Glutamatergic neuron (in vitro differentiated cells): ENCODE measurements around the gene ROR1. TPM values are rescaled to one million over a fixed set of nuclear protein-coding genes. Genes with fewer than 3 reads are reported as not detected.
"Not testable (repeated sequence)": the region's sequence is repeated elsewhere in the genome, so short reads cannot be mapped to it uniquely, and the experiment has no call there.

Source experiments
- DNase-seq: peaks from one replicate; pipeline ENCODE4 v3.0.0; 2022
- H3K27ac Mint-ChIP-seq: one replicate; pipeline ENCODE4 v1.8.0; 2020; ENCODE audit warnings: mild to moderate bottlenecking, mixed read lengths, inconsistent platforms; ENCODE audit not compliant: unreplicated experiment
- H3K27me3 Mint-ChIP-seq: one replicate; pipeline ENCODE4 v1.8.0; 2020; ENCODE audit warnings: mild to moderate bottlenecking, moderate library complexity, mixed read lengths, inconsistent platforms; ENCODE audit not compliant: unreplicated experiment
- H3K36me3 Mint-ChIP-seq: one replicate; pipeline ENCODE4 v1.8.0; 2020; ENCODE audit warnings: mild to moderate bottlenecking, mixed read lengths, inconsistent platforms; ENCODE audit not compliant: unreplicated experiment
- H3K4me1 Mint-ChIP-seq: one replicate; pipeline ENCODE4 v1.8.0; 2020; ENCODE audit warnings: mild to moderate bottlenecking, low read depth, mixed read lengths, inconsistent platforms; ENCODE audit not compliant: unreplicated experiment
- H3K4me3 Mint-ChIP-seq: one replicate; pipeline ENCODE4 v1.8.0; 2020; ENCODE audit warnings: mild to moderate bottlenecking, mixed read lengths, inconsistent platforms; ENCODE audit not compliant: unreplicated experiment
- H3K9me3 Mint-ChIP-seq: one replicate; pipeline ENCODE4 v1.8.0; 2020; ENCODE audit warnings: mild to moderate bottlenecking, moderate library complexity, mixed read lengths, inconsistent platforms; ENCODE audit not compliant: unreplicated experiment
- CTCF ChIP-seq: fragments of 200-600 bp; sonication (generic); IDR thresholded peaks from one replicate; pipeline ENCODE4 v1.5.0; 2021; ENCODE audit not compliant: partially characterized antibody, unreplicated experiment
- total RNA-seq: library from RNA; stranded (reverse); fragmentation: NEBNext Ultra II Directional; extraction: Animal tissue kit (Norgen Biotek cat#: 25700); gene quantifications from one replicate; pipeline ENCODE4 v1.2.1, GENCODE V29; 2021; ENCODE audit not compliant: unreplicated experiment

The ROR1 gene
- total RNA-seq, 1 donor from 2014 or later, result 11.3 TPM

DNA sequence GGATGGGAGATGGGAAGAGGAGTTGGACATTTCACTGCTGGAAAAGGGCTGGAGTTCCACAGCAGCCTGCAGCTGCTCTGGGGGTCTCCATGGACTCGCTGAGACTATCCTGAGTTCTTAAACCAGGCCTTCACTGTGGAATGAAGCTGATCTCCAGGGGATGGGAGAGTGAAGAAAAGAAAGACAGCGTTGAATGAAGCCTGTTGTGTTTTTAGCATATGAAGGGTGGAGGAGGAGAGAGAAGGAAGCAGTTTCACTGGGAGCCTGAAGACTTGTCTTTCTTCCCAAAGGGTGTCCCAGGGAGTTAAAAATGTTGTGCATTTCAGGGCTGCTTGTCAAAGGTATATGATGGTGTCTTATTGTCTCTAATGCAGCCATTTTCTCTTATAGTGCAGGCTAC is 9.2 kb downstream of the ROR1 start:
- Mint-ChIP-seq H3K27ac (no peak overlapping the region), H3K36me3 (no peaks in the 10 kb centered on the region), H3K4me3 (no peak overlapping the region), H3K4me1 (peaks cover 34% of the 10 kb centered on the region), H3K9me3 (no peaks in the 10 kb centered on the region), H3K27me3 (peaks cover 1% of the 10 kb centered on the region)
- no peak for DNase-seq
- no peak for TF ChIP-seq CTCF

- H3K4me1 Mint-ChIP-seq, result peaks cover 35% of the 10 kb centered on the region
Observed at GRCh38 chr1:63784083-63784482, 10.3 kb downstream of the ROR1 start.

GRCh38 chr1:63784489-63785390 is 10.9 kb downstream of the ROR1 start:
- Mint-ChIP-seq H3K9me3 (peaks cover 2% of the 10 kb centered on the region), H3K36me3 (no peaks in the 10 kb centered on the region), H3K27me3 (peaks cover 1% of the 10 kb centered on the region), H3K27ac (no peak overlapping the region), H3K4me1 (peaks cover 35% of the 10 kb centered on the region), H3K4me3 (no peak overlapping the region)
- TF ChIP-seq CTCF, result no peak
- no peak for DNase-seq

More at GRCh38 chr1:63784083-63784482, 10.3 kb downstream of the ROR1 start:
- no peaks in the 10 kb centered on the region for H3K36me3 Mint-ChIP-seq
- no peak for DNase-seq
- peaks cover 1% of the 10 kb centered on the region for H3K27me3 Mint-ChIP-seq
- no peak overlapping the region for H3K27ac Mint-ChIP-seq
- H3K4me3 Mint-ChIP-seq, result no peak overlapping the region
- TF ChIP-seq CTCF, result no peak
- no peaks in the 10 kb centered on the region for H3K9me3 Mint-ChIP-seq

GRCh38 chr1:63787270-63787669 is 13.5 kb downstream of the ROR1 start:
- DNase-seq, H3K36me3 Mint-ChIP-seq, H3K9me3 Mint-ChIP-seq, H3K27me3 Mint-ChIP-seq, H3K4me3 Mint-ChIP-seq: not testable (repeated sequence)
- Mint-ChIP-seq H3K27ac (peak overlapping the region; percentile 69), H3K4me1 (peaks cover 47% of the 10 kb centered on the region)

DNA sequence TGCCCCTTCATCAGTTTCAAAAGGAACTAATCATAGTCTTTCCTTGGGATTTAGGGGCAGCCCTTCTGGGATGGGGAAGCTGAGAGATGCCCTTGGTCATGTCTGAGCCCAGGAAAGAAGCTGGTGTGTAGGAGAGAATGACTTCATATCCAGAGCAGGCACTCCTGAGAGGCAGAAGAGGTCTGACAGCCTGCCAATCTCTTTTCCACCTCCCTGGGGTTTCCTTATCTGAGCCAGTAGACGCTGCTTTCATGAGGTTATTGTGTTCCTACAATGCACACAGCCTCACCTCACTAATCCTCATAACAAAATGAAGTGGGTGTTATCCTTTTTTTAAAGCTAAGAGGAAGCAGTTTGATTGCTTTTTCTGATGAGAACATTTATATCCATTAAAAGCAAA is 14.1 kb downstream of the ROR1 start:
- H3K4me3 Mint-ChIP-seq, result no peak overlapping the region

More for the DNA sequence above, 14.1 kb downstream of the ROR1 start:
- TF ChIP-seq CTCF, result no peak
- H3K27me3 Mint-ChIP-seq, result peaks cover 1% of the 10 kb centered on the region
- H3K36me3 Mint-ChIP-seq, result no peaks in the 10 kb centered on the region
- DNase-seq, result no peak
- peak overlapping the region; percentile 43 for H3K27ac Mint-ChIP-seq
- H3K4me1 Mint-ChIP-seq, result peaks cover 48% of the 10 kb centered on the region
- peaks cover 6% of the 10 kb centered on the region for H3K9me3 Mint-ChIP-seq
